Measurements from ENCODE around the gene APOBEC3A. TPM values are rescaled to one million over a fixed set of nuclear protein-coding genes. Genes with fewer than 3 reads are reported as not detected.
"Not testable (repeated sequence)": the region's sequence is repeated elsewhere in the genome, so short reads cannot be mapped to it uniquely, and the experiment has no call there.

Gene APOBEC3A
- polyA plus RNA-seq, 1 of the 3 experiments (the other 2 are of a cell fraction) = not detected

GRCh38 chr22:38957808-38958650 lies 620 bp downstream of the APOBEC3A start:
- Histone ChIP-seq H3K36me3 (replicated peaks in 1 of 2; ENCODE audit: control insufficient read depth in 1 of 2, insufficient read depth in 2 of 2, low read length in 1 of 2) (no peaks in the 10 kb centered on the region), H3K9ac (no peak overlapping the region), H3K4me1 (ENCODE audit: control insufficient read depth in 1 of 2, insufficient read depth in 2 of 2, low read depth in 1 of 2, low read length in 1 of 2) (no peaks in the 10 kb centered on the region), H3K27me3 (ENCODE audit: insufficient read depth) (no peaks in the 10 kb centered on the region), H4K20me1 (ENCODE audit: insufficient read depth) (no peaks in the 10 kb centered on the region), H2AFZ (ENCODE audit: low read depth) (no peak overlapping the region), H3K9me2 (no peaks in the 10 kb centered on the region), H3K27ac (ENCODE audit: low read depth in 2 of 2, low read length in 1 of 2) (no peak overlapping the region), H3K9me3 (no peaks in the 10 kb centered on the region), H3F3A (replicated peaks; ENCODE audit: insufficient read depth) (no peaks in the 10 kb centered on the region), H3K79me2 (ENCODE audit: insufficient read depth) (no peaks in the 10 kb centered on the region), H3K4me3 (ENCODE audit: low read depth in 2 of 2, low read length in 1 of 2) (no peak overlapping the region), H3K4me2 (no peak overlapping the region)
- CTCF ChIA-PET = no interaction called here
- POLR2A ChIA-PET = no interaction called here
- no peak for TF ChIP-seq MXI1 (IDR thresholded peaks at IDR 0.05; ENCODE audit: low read depth, low read length)
- no peak for TF ChIP-seq FOXM1 (IDR thresholded peaks at IDR 0.05; ENCODE audit: low read depth)
- DNase-seq = no peak
- 79% methylated on average over 6 of the region's 6 CpGs for WGBS (ENCODE audit: low lambda C conversion rate)

GRCh38 chr22:38958651-38958943 lies 1.2 kb downstream of the APOBEC3A start:
- H2AFZ ChIP-seq (ENCODE audit: low read depth); H3K4me1 ChIP-seq (ENCODE audit: control insufficient read depth in 1 of 2, insufficient read depth in 2 of 2, low read depth in 1 of 2, low read length in 1 of 2); POLR2A ChIA-PET; H3K27ac ChIP-seq (ENCODE audit: low read depth in 2 of 2, low read length in 1 of 2); H3K9ac ChIP-seq; H3K79me2 ChIP-seq (ENCODE audit: insufficient read depth); H3K27me3 ChIP-seq (ENCODE audit: insufficient read depth); H3K4me2 ChIP-seq; H3F3A ChIP-seq (replicated peaks; ENCODE audit: insufficient read depth); CTCF ChIA-PET; H3K36me3 ChIP-seq (replicated peaks in 1 of 2; ENCODE audit: control insufficient read depth in 1 of 2, insufficient read depth in 2 of 2, low read length in 1 of 2); H4K20me1 ChIP-seq (ENCODE audit: insufficient read depth); DNase-seq; H3K4me3 ChIP-seq (ENCODE audit: low read depth in 2 of 2, low read length in 1 of 2); H3K9me2 ChIP-seq; H3K9me3 ChIP-seq: not testable (repeated sequence)

GRCh38 chr22:38959590-38959989 lies 2.2 kb downstream of the APOBEC3A start:
- WGBS (ENCODE audit: low lambda C conversion rate) = 65% methylated on average over 8 of the region's 8 CpGs
- Histone ChIP-seq H3K4me2 (no peak overlapping the region), H3K4me1 (ENCODE audit: control insufficient read depth in 1 of 2, insufficient read depth in 2 of 2, low read depth in 1 of 2, low read length in 1 of 2) (no peaks in the 10 kb centered on the region), H3K36me3 (replicated peaks in 1 of 2; ENCODE audit: control insufficient read depth in 1 of 2, insufficient read depth in 2 of 2, low read length in 1 of 2) (no peaks in the 10 kb centered on the region), H3K79me2 (ENCODE audit: insufficient read depth) (no peaks in the 10 kb centered on the region), H3K9me3 (no peaks in the 10 kb centered on the region), H3K9ac (no peak overlapping the region), H3K9me2 (no peaks in the 10 kb centered on the region), H3K4me3 (ENCODE audit: low read depth in 2 of 2, low read length in 1 of 2) (no peak overlapping the region), H2AFZ (ENCODE audit: low read depth) (no peak overlapping the region), H3K27ac (ENCODE audit: low read depth in 2 of 2, low read length in 1 of 2) (no peak overlapping the region), H3K27me3 (ENCODE audit: insufficient read depth) (no peaks in the 10 kb centered on the region), H3F3A (replicated peaks; ENCODE audit: insufficient read depth) (no peaks in the 10 kb centered on the region), H4K20me1 (ENCODE audit: insufficient read depth) (no peaks in the 10 kb centered on the region)
- CTCF ChIA-PET = no interaction called here
- POLR2A ChIA-PET = no interaction called here
- no peak for DNase-seq
- TF ChIP-seq IRF3 (IDR thresholded peaks at IDR 0.05; ENCODE audit: low read depth, low read length) (no peak), PBX3 (IDR thresholded peaks at IDR 0.05) (no peak), TCF12 (IDR thresholded peaks at IDR 0.05) (no peak), FOXJ3 (CRISPR knock-in tag; IDR thresholded peaks at IDR 0.05) (no peak), POLR2AphosphoS5 (IDR thresholded peaks at IDR 0.05; ENCODE audit: low read depth, low read length) (no peak), REST (IDR thresholded peaks at IDR 0.05; ENCODE audit: low read depth, low read length) (no peak), NRF1 (IDR thresholded peaks at IDR 0.05; ENCODE audit: low read depth, low read length) (no peak), RFX5 (IDR thresholded peaks at IDR 0.05; ENCODE audit: low read length) (no peak), USF2 (IDR thresholded peaks at IDR 0.05; ENCODE audit: borderline replicate concordance, low read depth, low read length) (no peak), RAD21 (IDR thresholded peaks at IDR 0.05; ENCODE audit: low read length) (no peak), SMC3 (IDR thresholded peaks at IDR 0.05; ENCODE audit: low read depth, low read length) (no peak), RXRA (IDR thresholded peaks at IDR 0.05; ENCODE audit: borderline replicate concordance, low read depth) (no peak)
